B cell (primary cell): ENCODE results near the gene PLEKHG4B. TPM values are rescaled to one million over a fixed set of nuclear protein-coding genes. Genes with fewer than 3 reads are reported as not detected.
"Not testable (repeated sequence)": the region's sequence is repeated elsewhere in the genome, so short reads cannot be mapped to it uniquely, and the experiment has no call there.

Experiments used
- ATAC-seq: fragments of 200-7000 bp; cut with Tn5 transposase; one replicate; pipeline ENCODE4 v1.10.0; 2021; ENCODE audit warnings: low read depth, mild to moderate bottlenecking, moderate number of reproducible peaks, moderate library complexity
- CTCF ChIA-PET: fragments of 350-600 bp; sonication (Branson Sonifier 250); formaldehyde crosslinking; loops from one replicate; lab custom pipeline; 2021; ENCODE audit warnings: antibody characterized with exemption, inconsistent platforms; lab: Charles Lee
- POLR2A ChIA-PET: fragments of 350-600 bp; sonication (Branson Sonifier 250); formaldehyde crosslinking; loops from one replicate; lab custom pipeline; 2021; ENCODE audit warnings: antibody characterized with exemption; lab: Charles Lee
- DNase-seq: peaks from one replicate; pipeline ENCODE4 v3.0.0; 2013
- H2AFZ ChIP-seq: 2 replicates; pipeline ENCODE4 v1.6.1; 2012; ENCODE audit warnings: mild to moderate bottlenecking, low read depth, low read length; ENCODE audit not compliant: insufficient read depth, poor library complexity, severe bottlenecking
- H3K27ac ChIP-seq, 2 donors: 1 replicate in 1 of 2; 2 replicates in 1 of 2; pipeline ENCODE4 v1.5.1; 2012 to 2013; ENCODE audit warnings: low read length in 2 of 2, mild to moderate bottlenecking in 2 of 2, moderate library complexity in 1 of 2
- H3K27me3 ChIP-seq, 4 experiments: fragments of 200-600 bp in 1 of 4; sonication (generic) in 1 of 4; replicated peaks in 1 of 4; 1 replicate in 2 of 4; 2 replicates in 2 of 4; pipeline versions ENCODE4 v1.6.1 to v1.7.0; 2013 to 2016; ENCODE audit warnings: low read length in 3 of 4, mild to moderate bottlenecking in 2 of 4, mixed read lengths in 1 of 4, moderate library complexity in 1 of 4; ENCODE audit not compliant: insufficient read depth in 4 of 4, control insufficient read depth in 3 of 4; ENCODE audit errors: control extremely low read depth in 1 of 4
- H3K36me3 ChIP-seq, 2 experiments: replicated peaks in 1 of 2; 1 replicate in 1 of 2; 2 replicates in 1 of 2; pipeline versions ENCODE4 v1.6.1 to v1.7.1; 2013; ENCODE audit warnings: low read length in 1 of 2; ENCODE audit not compliant: insufficient read depth in 2 of 2, control insufficient read depth in 1 of 2; ENCODE audit errors: control extremely low read depth in 1 of 2, extremely low read depth in 1 of 2
- H3K4me1 ChIP-seq, 2 donors: fragments of 200-600 bp in 1 of 2; sonication (generic) in 1 of 2; 1 replicate in 1 of 2; 2 replicates in 1 of 2; pipeline versions ENCODE4 v1.5.1 to v1.6.1; 2013 to 2017; ENCODE audit warnings: low read length in 2 of 2; ENCODE audit not compliant: control insufficient read depth in 2 of 2, insufficient read depth in 2 of 2
- H3K4me2 ChIP-seq: replicated peaks from 2 replicates; pipeline ENCODE3; 2012; ENCODE audit warnings: mild to moderate bottlenecking, low read depth, low read length; ENCODE audit not compliant: poor library complexity, severe bottlenecking
- H3K4me3 ChIP-seq, 5 experiments: fragments of 200-600 bp in 1 of 5; sonication (generic) in 1 of 5; 1 replicate in 3 of 5; 2 replicates in 2 of 5; pipeline versions ENCODE4 v1.5.1 to v1.7.0; 2011 to 2016; ENCODE audit warnings: low read length in 4 of 5, mild to moderate bottlenecking in 4 of 5, low read depth in 2 of 5, control low read depth in 1 of 5, moderate library complexity in 1 of 5; ENCODE audit not compliant: insufficient read depth in 1 of 5; ENCODE audit errors: control extremely low read depth in 1 of 5, extremely low read depth in 1 of 5
- H3K79me2 ChIP-seq: fragments of 200-600 bp; sonication (generic); one replicate; pipeline ENCODE4 v1.6.0; 2016; ENCODE audit warnings: low read length; ENCODE audit not compliant: control insufficient read depth, insufficient read depth
- H3K9ac ChIP-seq: fragments of 200-600 bp; sonication (generic); 2 replicates; pipeline ENCODE4 v1.6.1; 2017; ENCODE audit warnings: mild to moderate bottlenecking, low read length, moderate library complexity
- H3K9me3 ChIP-seq, 3 donors: one replicate each; pipeline versions ENCODE4 v1.6.1 to v1.7.1; 2013; ENCODE audit warnings: low read length in 2 of 3; ENCODE audit not compliant: control insufficient read depth in 2 of 3, insufficient read depth in 1 of 3; ENCODE audit errors: control extremely low read depth in 1 of 3
- H4K20me1 ChIP-seq: 2 replicates; pipeline ENCODE4 v1.6.0; 2012; ENCODE audit warnings: mild to moderate bottlenecking, low read length; ENCODE audit not compliant: insufficient read depth, control insufficient read depth, poor library complexity, severe bottlenecking
- H3K27ac Mint-ChIP-seq: one replicate; pipeline ENCODE4 v1.8.0; 2021; ENCODE audit warnings: mixed read lengths
- H3K27me3 Mint-ChIP-seq: one replicate; pipeline ENCODE4 v1.8.0; 2021; ENCODE audit warnings: mixed read lengths
- H3K4me1 Mint-ChIP-seq: one replicate; pipeline ENCODE4 v1.8.0; 2021; ENCODE audit warnings: mixed read lengths
- H3K4me3 Mint-ChIP-seq: one replicate; pipeline ENCODE4 v1.8.0; 2021; ENCODE audit warnings: mixed read lengths
- H3K9me3 Mint-ChIP-seq: one replicate; pipeline ENCODE4 v1.8.0; 2022; ENCODE audit warnings: mixed read lengths; ENCODE audit not compliant: insufficient read depth
- EZH2 ChIP-seq: IDR thresholded peaks from 2 replicates; pipeline ENCODE4 v1.6.1; 2012; ENCODE audit warnings: borderline replicate concordance, low read depth, mild to moderate bottlenecking, moderate library complexity, low read length; ENCODE audit not compliant: insufficient read depth, poor library complexity, severe bottlenecking
- WGBS: methylation state at CpG from one replicate; pipeline ENCODE4 v1.1.5; 2013; ENCODE audit warnings: missing lambda C conversion rate; ENCODE audit not compliant: insufficient coverage; 5-methylcytosine and 5-hydroxymethylcytosine counted together
- intact Hi-C: fragments of 100-400 bp; cut with micrococcal nuclease; formaldehyde crosslinking; loops from one replicate; pipeline ENCODE4 v1.10.0; 2022
- polyA plus RNA-seq: library from polyadenylated mRNA; depleted of rRNA; stranded (reverse); fragments of >200 nt; gene quantifications from 2 replicates; pipeline ENCODE4 v1.2.3, GENCODE V29; 2012
- total RNA-seq, 2 donors: library from RNA; stranded (reverse); fragments of 120-200 nt in 1 of 2; gene quantifications; 1 replicate in 1 of 2; 2 replicates in 1 of 2; pipeline versions ENCODE4 v1.2.3 to v1.2.4, GENCODE V29; 2013 to 2022
- TF ChIP-seq, protein P1 (sequence below): fragments of 200-600 bp; IDR thresholded peaks from one replicate; pipeline ENCODE4 v1.8.0; 2022; ENCODE audit warnings: antibody characterized with exemption, mild to moderate bottlenecking

PLEKHG4B gene
- total and polyA plus RNA-seq, 2 donors (not counting 1 experiment from before 2014, with no cell fraction given): not detected

- Histone ChIP-seq H2AFZ (no peak overlapping the region), H3K36me3 (peaks cover 1 to 53% of the 10 kb centered on the region in 2 experiments), H4K20me1 (no peaks in the 10 kb centered on the region), H3K79me2 (no peaks in the 10 kb centered on the region), H3K9ac (no peak overlapping the region), H3K4me1 (no peaks in the 10 kb centered on the region), H3K4me3 (no peak overlapping the region), H3K4me2 (no peak overlapping the region), H3K27me3 (no peaks in the 10 kb centered on the region), H3K27ac (no peak overlapping the region), H3K9me3 (no peaks in the 10 kb centered on the region)
- Mint-ChIP-seq H3K4me1 (no peaks in the 10 kb centered on the region), H3K4me3 (no peak overlapping the region), H3K9me3 (no peaks in the 10 kb centered on the region), H3K27ac (no peak overlapping the region), H3K27me3 (no peaks in the 10 kb centered on the region)
- POLR2A ChIA-PET: no interaction called here
- CTCF ChIA-PET: no interaction called here
- WGBS: 100% methylated on average over 5 of the region's 8 CpGs
- ATAC-seq (no peak), DNase-seq (no peak)
- intact Hi-C loops: no loop called here
- TF ChIP-seq EZH2: no peak
- TF ChIP-seq, protein P1, sequence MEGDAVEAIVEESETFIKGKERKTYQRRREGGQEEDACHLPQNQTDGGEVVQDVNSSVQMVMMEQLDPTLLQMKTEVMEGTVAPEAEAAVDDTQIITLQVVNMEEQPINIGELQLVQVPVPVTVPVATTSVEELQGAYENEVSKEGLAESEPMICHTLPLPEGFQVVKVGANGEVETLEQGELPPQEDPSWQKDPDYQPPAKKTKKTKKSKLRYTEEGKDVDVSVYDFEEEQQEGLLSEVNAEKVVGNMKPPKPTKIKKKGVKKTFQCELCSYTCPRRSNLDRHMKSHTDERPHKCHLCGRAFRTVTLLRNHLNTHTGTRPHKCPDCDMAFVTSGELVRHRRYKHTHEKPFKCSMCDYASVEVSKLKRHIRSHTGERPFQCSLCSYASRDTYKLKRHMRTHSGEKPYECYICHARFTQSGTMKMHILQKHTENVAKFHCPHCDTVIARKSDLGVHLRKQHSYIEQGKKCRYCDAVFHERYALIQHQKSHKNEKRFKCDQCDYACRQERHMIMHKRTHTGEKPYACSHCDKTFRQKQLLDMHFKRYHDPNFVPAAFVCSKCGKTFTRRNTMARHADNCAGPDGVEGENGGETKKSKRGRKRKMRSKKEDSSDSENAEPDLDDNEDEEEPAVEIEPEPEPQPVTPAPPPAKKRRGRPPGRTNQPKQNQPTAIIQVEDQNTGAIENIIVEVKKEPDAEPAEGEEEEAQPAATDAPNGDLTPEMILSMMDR: no peak
Measured at GRCh38 chr5:234450-234849, 142.5 kb downstream of the PLEKHG4B start.

DNA sequence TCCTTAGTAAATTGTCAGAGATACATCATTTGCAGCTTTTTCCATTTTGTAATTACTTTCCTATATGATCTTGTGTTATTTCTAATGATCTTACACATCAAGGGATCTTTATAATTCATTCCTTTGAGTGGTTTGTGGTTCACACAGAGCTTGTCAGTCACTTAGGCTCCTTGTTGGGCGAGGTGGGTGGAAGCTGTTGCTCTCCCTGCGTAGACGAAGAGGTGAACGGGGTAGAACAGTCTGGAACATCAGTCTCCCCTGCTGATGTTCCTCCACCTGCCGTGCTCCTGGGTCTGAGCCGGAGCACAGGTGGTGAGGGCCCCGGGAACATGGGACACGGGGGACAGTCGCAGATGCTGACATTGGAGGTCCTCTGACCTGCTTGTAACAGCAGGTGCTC, 143.6 kb downstream of the PLEKHG4B start:
- ATAC-seq, H3K4me3 Mint-ChIP-seq, H3K27ac Mint-ChIP-seq, H3K4me1 Mint-ChIP-seq, H4K20me1 ChIP-seq, H3K27me3 Mint-ChIP-seq, H3K9me3 ChIP-seq, H3K9me3 Mint-ChIP-seq, H3K4me3 ChIP-seq, H2AFZ ChIP-seq, H3K27ac ChIP-seq, H3K27me3 ChIP-seq, DNase-seq, intact Hi-C loops, H3K4me1 ChIP-seq, H3K9ac ChIP-seq, POLR2A ChIA-PET, H3K79me2 ChIP-seq, H3K4me2 ChIP-seq: not testable (repeated sequence)
- 100% methylated on average over 4 of the region's 9 CpGs for WGBS
- CTCF ChIA-PET: interaction anchor here (0.7 kb wide), 1 partner anchor 21 kb away, joined by 3 read pairs; no protein-coding TSS in a partner anchor
- peaks cover 2 to 53% of the 10 kb centered on the region in 2 experiments for H3K36me3 ChIP-seq

DNA sequence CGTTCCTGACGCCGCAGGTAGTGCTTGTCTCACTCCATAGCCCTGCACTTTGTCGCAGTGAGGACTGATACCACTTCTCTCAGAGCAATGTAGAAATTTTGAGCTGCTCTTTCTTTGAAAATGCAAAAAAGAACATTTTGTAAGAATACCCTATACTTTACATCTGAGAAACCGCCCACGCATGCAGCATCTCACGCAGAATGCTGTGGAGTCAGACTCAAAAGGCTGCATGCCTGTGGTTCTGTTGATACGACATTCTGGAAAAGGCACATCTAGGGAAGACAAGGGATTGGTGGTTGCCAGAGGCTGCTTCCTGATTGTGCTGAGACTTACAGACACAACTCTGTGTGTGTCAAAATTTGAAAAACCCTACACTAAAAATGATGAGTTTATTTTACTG, 146.0 kb downstream of the PLEKHG4B start:
- H3K4me3 ChIP-seq, H3K4me3 Mint-ChIP-seq, H3K9me3 ChIP-seq, H3K4me1 Mint-ChIP-seq, DNase-seq, H3K9me3 Mint-ChIP-seq, intact Hi-C loops, H3K27ac Mint-ChIP-seq, H3K79me2 ChIP-seq, H2AFZ ChIP-seq, H4K20me1 ChIP-seq, H3K9ac ChIP-seq, CTCF ChIA-PET, H3K27me3 Mint-ChIP-seq, H3K27ac ChIP-seq, POLR2A ChIA-PET, H3K27me3 ChIP-seq, H3K4me1 ChIP-seq, ATAC-seq, H3K4me2 ChIP-seq: not testable (repeated sequence)
- 100% methylated on average over 4 of the region's 8 CpGs for WGBS
- H3K36me3 ChIP-seq: peaks cover 9 to 55% of the 10 kb centered on the region in 2 experiments
